Uterus (tissue), 2 donors: Measurements from ENCODE around the gene BCL7C.

ENCODE experiments used
- CTCF ChIP-seq, 4 experiments: fragments of 200-600 bp in 2 of 4; fragments of 450-650 bp in 2 of 4; sonication (generic) in 2 of 4; IDR thresholded peaks; one replicate each; pipeline ENCODE4 v1.5.1; 2016 to 2019; ENCODE audit warnings: antibody characterized with exemption in 4 of 4, mild to moderate bottlenecking in 2 of 4, moderate library complexity in 1 of 4
- POLR2A ChIP-seq, 2 donors: fragments of 450-650 bp; IDR thresholded peaks; one replicate each; pipeline ENCODE4 v1.6.1; 2016; ENCODE audit warnings: antibody characterized with exemption in 2 of 2, mild to moderate bottlenecking in 1 of 2, moderate library complexity in 1 of 2

GRCh38 chr16:30924913-30925631 is 31.2 kb upstream of the BCL7C start:
- no peak for TF ChIP-seq POLR2A (IDR thresholded peaks at IDR 0.05)
- no peak for TF ChIP-seq CTCF (IDR thresholded peaks at IDR 0.05)
